Astrocyte of the cerebellum (primary cell): ENCODE results near the gene PRCP.
A peak's percentile ranks its signal among the peaks of the same experiment; 100 is the strongest.

Source experiments
- DNase-seq: peaks from one replicate; pipeline ENCODE4 v3.0.0-alpha.2; 2011; ENCODE audit warnings: low read depth
- H3K4me3 ChIP-seq: 2 replicates; pipeline ENCODE4 v1.5.1; 2011; ENCODE audit warnings: mild to moderate bottlenecking, low read depth, low read length, moderate library complexity
- in situ Hi-C: cut with HindIII; loops from 2 replicates; pipeline ENCODE4 v1.10.0; 2017; ENCODE audit warnings: low sequenced_read_pairs
- TF ChIP-seq, protein P1 (sequence below): IDR thresholded peaks from 2 replicates; pipeline ENCODE4 v1.5.1; 2012; ENCODE audit warnings: low read length, low read depth, moderate library complexity, mild to moderate bottlenecking; ENCODE audit errors: missing control alignments

Gene PRCP

DNA sequence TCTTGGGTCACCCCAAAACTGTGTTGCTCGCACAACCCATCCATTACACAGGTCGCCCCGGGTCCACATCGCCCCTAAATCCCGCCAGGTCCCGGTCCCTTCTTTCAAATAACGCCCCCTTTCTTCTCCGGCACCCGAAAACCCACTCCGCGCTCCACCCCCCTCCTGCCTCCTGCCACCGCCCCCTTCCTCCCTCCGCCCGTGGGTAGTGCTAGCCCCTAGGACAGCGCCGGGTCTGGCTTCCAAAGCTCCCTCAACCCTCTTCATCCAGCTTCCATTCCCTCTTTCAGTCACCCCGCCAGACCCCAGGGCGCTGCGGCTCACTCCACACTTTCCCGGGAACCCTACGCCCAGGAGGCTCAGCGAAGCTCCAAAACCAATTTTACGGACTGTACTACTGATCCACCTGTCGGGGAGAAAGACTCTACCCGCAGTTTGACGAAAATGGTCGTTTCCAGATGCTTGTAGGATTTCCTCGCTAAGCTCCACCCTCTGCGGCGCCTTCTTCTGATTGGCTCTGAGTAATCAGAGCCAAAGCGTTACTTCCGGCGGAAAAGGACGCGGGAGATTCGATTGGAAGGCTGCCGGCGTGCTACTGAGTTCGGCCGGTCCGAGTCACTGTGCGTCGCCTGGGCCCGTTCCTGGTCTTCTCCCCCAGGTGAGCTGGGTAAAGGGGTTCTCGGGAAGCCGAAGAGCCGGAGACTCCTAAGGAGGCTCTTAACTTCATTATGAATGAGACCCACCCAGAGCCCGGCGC, 1.1 kb upstream of the PRCP start, which contains the start of gene DDIAS:
Gene DDIAS (plus strand): TSS at position 572 of the 757 bp plus-strand sequence. CDS start 13,003 bp downstream, outside the sequence.
- TF ChIP-seq, protein P1, sequence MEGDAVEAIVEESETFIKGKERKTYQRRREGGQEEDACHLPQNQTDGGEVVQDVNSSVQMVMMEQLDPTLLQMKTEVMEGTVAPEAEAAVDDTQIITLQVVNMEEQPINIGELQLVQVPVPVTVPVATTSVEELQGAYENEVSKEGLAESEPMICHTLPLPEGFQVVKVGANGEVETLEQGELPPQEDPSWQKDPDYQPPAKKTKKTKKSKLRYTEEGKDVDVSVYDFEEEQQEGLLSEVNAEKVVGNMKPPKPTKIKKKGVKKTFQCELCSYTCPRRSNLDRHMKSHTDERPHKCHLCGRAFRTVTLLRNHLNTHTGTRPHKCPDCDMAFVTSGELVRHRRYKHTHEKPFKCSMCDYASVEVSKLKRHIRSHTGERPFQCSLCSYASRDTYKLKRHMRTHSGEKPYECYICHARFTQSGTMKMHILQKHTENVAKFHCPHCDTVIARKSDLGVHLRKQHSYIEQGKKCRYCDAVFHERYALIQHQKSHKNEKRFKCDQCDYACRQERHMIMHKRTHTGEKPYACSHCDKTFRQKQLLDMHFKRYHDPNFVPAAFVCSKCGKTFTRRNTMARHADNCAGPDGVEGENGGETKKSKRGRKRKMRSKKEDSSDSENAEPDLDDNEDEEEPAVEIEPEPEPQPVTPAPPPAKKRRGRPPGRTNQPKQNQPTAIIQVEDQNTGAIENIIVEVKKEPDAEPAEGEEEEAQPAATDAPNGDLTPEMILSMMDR = no peak
- DNase-seq = peak; percentile 98
- peak within 1 kb of the TSS; percentile 85 for H3K4me3 ChIP-seq
- in situ Hi-C loops = no loop called here

DNA sequence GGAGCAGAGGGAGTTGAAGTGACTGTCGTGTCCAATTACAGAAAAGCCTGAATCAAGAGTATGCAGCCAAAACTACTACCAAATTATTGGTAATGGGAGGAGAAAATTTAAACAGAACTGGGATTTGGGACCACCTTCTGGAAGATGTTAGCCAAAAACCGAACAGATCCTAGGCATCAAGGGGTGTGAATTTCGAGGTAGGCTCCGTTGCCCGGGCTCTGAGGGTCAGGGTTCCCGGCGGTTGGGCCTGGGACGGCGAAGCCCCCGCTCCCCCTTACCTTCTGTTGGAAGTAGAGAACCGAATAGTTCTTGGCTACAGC, 313 bp downstream of the PRCP start:
- DNase-seq = no peak
- in situ Hi-C loops = no loop called here
- TF ChIP-seq, protein P1 = no peak
- peak overlapping the region; percentile 85 for H3K4me3 ChIP-seq

DNA sequence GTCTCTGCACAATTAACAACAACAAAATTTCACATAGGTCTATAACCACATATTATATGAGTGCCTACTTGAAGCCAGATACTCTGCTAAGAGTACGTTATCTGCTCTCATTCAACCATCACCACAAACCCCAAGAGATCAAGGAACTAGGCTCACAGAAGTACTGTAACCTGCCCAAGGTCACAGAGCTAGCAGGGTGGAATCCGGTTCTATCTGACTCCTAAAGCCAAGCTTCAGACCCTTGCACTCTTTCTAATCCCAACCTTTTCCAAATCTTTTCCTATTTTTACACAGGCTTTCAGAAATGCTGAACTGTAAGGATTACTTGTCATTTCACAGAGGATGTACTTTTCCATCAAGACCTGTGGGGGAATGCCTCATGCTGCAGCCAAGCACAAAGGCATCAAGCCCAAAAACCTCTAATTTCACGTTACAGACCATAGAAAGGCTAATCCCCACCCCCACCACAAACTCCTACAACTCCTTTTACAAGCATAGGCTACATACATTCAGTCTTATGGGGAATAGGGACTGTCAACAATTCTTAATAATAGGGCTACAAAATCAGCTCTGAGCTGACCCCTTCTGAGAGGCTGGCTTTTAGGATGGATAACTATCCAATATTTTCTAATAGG, 927 bp downstream of the PRCP start:
- TF ChIP-seq, protein P1 = no peak
- H3K4me3 ChIP-seq = peak overlapping the region; percentile 85
- in situ Hi-C loops = no loop called here
- DNase-seq = no peak

DNA sequence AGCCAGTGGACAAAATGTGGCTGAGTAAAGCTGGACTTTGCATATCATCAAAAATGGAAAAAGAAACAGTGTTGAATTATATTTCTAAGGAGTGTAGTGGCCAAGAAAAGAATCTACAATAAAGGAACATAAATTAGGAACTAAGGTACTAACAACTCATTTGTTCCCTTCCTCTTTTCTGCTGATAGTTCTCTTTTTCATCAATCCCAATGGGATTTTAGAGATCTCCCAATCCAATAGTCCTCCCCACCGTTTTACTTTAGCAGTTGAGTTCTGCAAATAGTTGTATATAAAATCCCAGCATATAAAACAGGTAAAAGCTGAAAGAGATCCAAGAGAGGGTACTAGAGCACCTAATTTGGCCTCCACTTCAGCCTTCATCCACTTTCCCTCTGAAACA, 2.0 kb downstream of the PRCP start:
- in situ Hi-C loops = no loop called here
- no peak overlapping the region for H3K4me3 ChIP-seq
- DNase-seq = no peak
- TF ChIP-seq, protein P1 = no peak

DNA sequence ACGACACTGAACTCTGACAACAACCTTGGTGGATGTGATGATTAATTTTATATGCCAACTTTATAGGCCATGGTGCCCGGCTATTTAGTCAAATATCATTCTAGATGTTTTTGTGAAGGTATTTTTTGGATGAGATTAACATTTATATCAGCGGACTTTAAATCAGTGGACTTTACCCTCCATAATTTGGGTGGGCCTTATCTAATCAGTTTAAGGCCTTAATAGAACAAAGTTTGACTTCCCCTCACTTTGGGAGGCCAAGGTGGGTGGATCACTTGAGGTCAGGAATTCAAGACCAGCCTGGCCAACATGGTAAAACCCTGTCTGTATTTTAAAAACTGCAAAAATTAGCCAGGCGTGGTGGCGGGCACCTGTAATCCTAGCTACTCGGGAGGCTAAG, 4.0 kb downstream of the PRCP start:
- in situ Hi-C loops = no loop called here
- H3K4me3 ChIP-seq = no peak overlapping the region
- TF ChIP-seq, protein P1 = no peak
- no peak for DNase-seq

- TF ChIP-seq, protein P1 = no peak
- DNase-seq = no peak
- no peak overlapping the region for H3K4me3 ChIP-seq
- in situ Hi-C loops = no loop called here
Measured at GRCh38 chr11:82895437-82896091, 4.7 kb downstream of the PRCP start.
